Caco-2 (cell line): ENCODE measurements around the gene LTA4H. TPM values are rescaled to one million over a fixed set of nuclear protein-coding genes. Genes with fewer than 3 reads are reported as not detected.

Experiments
- BruUV-seq: library from RNA; stranded (reverse); fragments of 400-500 nt; replicated peaks from 2 replicates; lab custom pipeline; 2021; lab: Mats Ljungman, UMichigan
- CTCF ChIA-PET: fragments of 300-600 bp; sonication (Branson Sonifier 250); formaldehyde crosslinking; loops from one replicate; lab custom pipeline; 2022; ENCODE audit warnings: antibody characterized with exemption; lab: Charles Lee
- POLR2A ChIA-PET: fragments of 300-600 bp; sonication (Branson Sonifier 250); formaldehyde crosslinking; loops from one replicate; lab custom pipeline; 2022; ENCODE audit warnings: antibody characterized with exemption; lab: Charles Lee
- DNase-seq, 2 experiments: peaks; one replicate each; pipeline versions ENCODE4 v3.0.0 to v3.0.0-alpha.2; 2020 to 2022
- H3K27me3 ChIP-seq: replicated peaks from 2 replicates; pipeline ENCODE4 v1.6.0; 2011; ENCODE audit warnings: low read length; ENCODE audit not compliant: control insufficient read depth, insufficient read depth
- H3K36me3 ChIP-seq: 2 replicates; pipeline ENCODE4 v1.5.1; 2011; ENCODE audit warnings: low read length; ENCODE audit not compliant: control insufficient read depth, insufficient read depth
- H3K4me1 ChIP-seq: fragments of 250-450 bp; sonication (Bioruptor Pico); 2 replicates; pipeline ENCODE4 v1.5.1; 2020; ENCODE audit warnings: mild to moderate bottlenecking
- H3K4me3 ChIP-seq: 2 replicates; pipeline ENCODE4 v1.5.1; 2011; ENCODE audit warnings: low read depth, mild to moderate bottlenecking, control low read depth, low read length
- H3K9me3 ChIP-seq: fragments of 250-450 bp; sonication (Bioruptor Pico); 2 replicates; pipeline ENCODE4 v1.5.1; 2020; ENCODE audit warnings: mild to moderate bottlenecking, moderate library complexity
- H3K27ac Mint-ChIP-seq: one replicate; pipeline ENCODE4 v1.8.0; 2022; ENCODE audit warnings: mixed read lengths; ENCODE audit not compliant: unreplicated experiment
- H3K27me3 Mint-ChIP-seq: one replicate; pipeline ENCODE4 v1.8.0; 2022; ENCODE audit warnings: mixed read lengths; ENCODE audit not compliant: insufficient read depth, unreplicated experiment
- H3K36me3 Mint-ChIP-seq: one replicate; pipeline ENCODE4 v1.8.0; 2022; ENCODE audit warnings: mild to moderate bottlenecking, mixed read lengths; ENCODE audit not compliant: insufficient read depth, unreplicated experiment
- H3K4me1 Mint-ChIP-seq: one replicate; pipeline ENCODE4 v1.8.0; 2022; ENCODE audit warnings: low read depth, mixed read lengths; ENCODE audit not compliant: unreplicated experiment
- H3K4me3 Mint-ChIP-seq: one replicate; pipeline ENCODE4 v1.8.0; 2022; ENCODE audit warnings: mild to moderate bottlenecking, moderate library complexity, mixed read lengths; ENCODE audit not compliant: unreplicated experiment
- H3K9me3 Mint-ChIP-seq: one replicate; pipeline ENCODE4 v1.8.0; 2022; ENCODE audit warnings: mixed read lengths; ENCODE audit not compliant: unreplicated experiment
- CTCF ChIP-seq, 2 experiments: fragments of 200-600 bp in 1 of 2; IDR thresholded peaks; 1 replicate in 1 of 2; 2 replicates in 1 of 2; pipeline versions ENCODE4 v1.5.1 to v1.8.0; 2011 to 2022; ENCODE audit warnings: antibody characterized with exemption in 1 of 2, control low read depth in 1 of 2, inconsistent platforms in 1 of 2, low read depth in 1 of 2, low read length in 1 of 2, mild to moderate bottlenecking in 1 of 2, moderate library complexity in 1 of 2; ENCODE audit not compliant: insufficient read depth in 1 of 2, severe bottlenecking in 1 of 2, unreplicated experiment in 1 of 2
- intact Hi-C: fragments of 100-400 bp; cut with micrococcal nuclease; formaldehyde crosslinking; loops from one replicate; pipeline ENCODE4 v1.10.0; 2022; ENCODE audit not compliant: unreplicated experiment
- total RNA-seq: library from RNA; stranded (reverse); gene quantifications from 2 replicates; pipeline ENCODE4 v1.2.3, GENCODE V29; 2022

LTA4H gene
- total RNA-seq, 1 experiment from 2014 or later = 56.7 TPM

- Histone ChIP-seq H3K4me1 (no peaks in the 10 kb centered on the region), H3K9me3 (no peaks in the 10 kb centered on the region), H3K27me3 (no peaks in the 10 kb centered on the region), H3K4me3 (no peak overlapping the region), H3K36me3 (no peaks in the 10 kb centered on the region)
- no TSS peak for BruUV-seq
- ChIA-PET POLR2A (no interaction called here), CTCF (interaction anchor here (0.6 kb wide), 1 partner anchor 167 kb away, joined by 3 read pairs; no protein-coding TSS in a partner anchor)
- H3K27me3 Mint-ChIP-seq = no peaks in the 10 kb centered on the region
- no peak for DNase-seq
- no peak for TF ChIP-seq CTCF (IDR thresholded peaks at IDR 0.05; ENCODE audit: insufficient read depth in 1 of 2, low read depth in 1 of 2, low read length in 1 of 2, severe bottlenecking in 1 of 2, unreplicated experiment in 1 of 2)
- H3K4me3 Mint-ChIP-seq = no peak overlapping the region
- H3K27ac Mint-ChIP-seq = no peak overlapping the region
- intact Hi-C loops = no loop called here
- H3K4me1 Mint-ChIP-seq = no peaks in the 10 kb centered on the region
- H3K9me3 Mint-ChIP-seq = no peaks in the 10 kb centered on the region
- no peaks in the 10 kb centered on the region for H3K36me3 Mint-ChIP-seq
Measured at GRCh38 chr12:96048393-96048969, 13.1 kb upstream of the LTA4H start.

GRCh38 chr12:96047229-96048211 is 12.1 kb upstream of the LTA4H start:
- H3K4me1 ChIP-seq = no peaks in the 10 kb centered on the region
- no peaks in the 10 kb centered on the region for H3K36me3 ChIP-seq
- DNase-seq = no peak
- no peaks in the 10 kb centered on the region for H3K9me3 ChIP-seq
- no peaks in the 10 kb centered on the region for H3K4me1 Mint-ChIP-seq
- no peak overlapping the region for H3K27ac Mint-ChIP-seq
- H3K36me3 Mint-ChIP-seq = no peaks in the 10 kb centered on the region
- no peaks in the 10 kb centered on the region for H3K27me3 ChIP-seq
- ChIA-PET CTCF (interaction anchor here (0.5 kb wide), 1 partner anchor 346 kb away, joined by 19 read pairs; no protein-coding TSS in a partner anchor), POLR2A (no interaction called here)
- H3K4me3 ChIP-seq = no peak overlapping the region
- H3K27me3 Mint-ChIP-seq = no peaks in the 10 kb centered on the region
- intact Hi-C loops = no loop called here
- no peak overlapping the region for H3K4me3 Mint-ChIP-seq
- no TSS peak for BruUV-seq
- H3K9me3 Mint-ChIP-seq = no peaks in the 10 kb centered on the region
- no peak for TF ChIP-seq CTCF (IDR thresholded peaks at IDR 0.05; ENCODE audit: insufficient read depth in 1 of 2, low read depth in 1 of 2, low read length in 1 of 2, severe bottlenecking in 1 of 2, unreplicated experiment in 1 of 2)

GRCh38 chr12:96046543-96047228 is 11.3 kb upstream of the LTA4H start:
- intact Hi-C loops = no loop called here
- Histone ChIP-seq H3K27me3 (no peaks in the 10 kb centered on the region), H3K9me3 (no peaks in the 10 kb centered on the region), H3K4me1 (no peaks in the 10 kb centered on the region), H3K4me3 (no peak overlapping the region), H3K36me3 (no peaks in the 10 kb centered on the region)
- POLR2A ChIA-PET = no interaction called here
- TF ChIP-seq CTCF (IDR thresholded peaks at IDR 0.05; ENCODE audit: insufficient read depth in 1 of 2, low read depth in 1 of 2, low read length in 1 of 2, severe bottlenecking in 1 of 2, unreplicated experiment in 1 of 2) = no peak
- no peaks in the 10 kb centered on the region for H3K4me1 Mint-ChIP-seq
- BruUV-seq = no TSS peak
- H3K27ac Mint-ChIP-seq = no peak overlapping the region
- no peaks in the 10 kb centered on the region for H3K9me3 Mint-ChIP-seq
- H3K4me3 Mint-ChIP-seq = no peak overlapping the region
- H3K36me3 Mint-ChIP-seq = no peaks in the 10 kb centered on the region
- DNase-seq = no peak
- H3K27me3 Mint-ChIP-seq = no peaks in the 10 kb centered on the region
- CTCF ChIA-PET = no interaction called here
